ENCODE data around the gene LIN28A. TPM values are rescaled to one million over a fixed set of nuclear protein-coding genes. Genes with fewer than 3 reads are reported as not detected.

Gene LIN28A
- total RNA-seq, 4 donors from 2014 or later = not detected

- Histone ChIP-seq H3K36me3 (peaks cover 0 to 59% of the 10 kb centered on the region in 2 donors), H3K27ac (no peak overlapping the region), H3K27me3 (no peaks in the 10 kb centered on the region), H3K9me3 (no peaks in the 10 kb centered on the region), H3K4me1 (peaks cover 0 to 29% (median 15%) of the 10 kb centered on the region in 3 donors), H3K4me3 (no peak overlapping the region)
- TF ChIP-seq POLR2A (IDR thresholded peaks at IDR 0.05) = no peak
- no peak for TF ChIP-seq CTCF (IDR thresholded peaks at IDR 0.05)
- no peak for TF ChIP-seq POLR2AphosphoS5 (IDR thresholded peaks at IDR 0.05)
- no peak for ATAC-seq
- WGBS, 2 donors (ENCODE audit: low coverage in 1 of 2) = 25 to 68% methylated on average over 1 to 3 of the region's 3 CpGs
Measured at GRCh38 chr1:26475989-26476388, 65.4 kb downstream of the LIN28A start.

- WGBS, 2 donors (ENCODE audit: low coverage in 1 of 2) = 77 to 92% methylated on average over 4 of the region's 4 CpGs
Measured at GRCh38 chr1:26476958-26477357, 66.3 kb downstream of the LIN28A start.

GRCh38 chr1:26477446-26478152 is 67.0 kb downstream of the LIN28A start:
- peaks cover 0 to 19% (median 8%) of the 10 kb centered on the region in 3 donors for H3K4me1 ChIP-seq
- whole genome bisulfite sequencing, 2 donors (ENCODE audit: low coverage in 1 of 2) = 46 to 84% methylated on average over 4 to 8 of the region's 8 CpGs
- no peaks in the 10 kb centered on the region for H3K27me3 ChIP-seq
- H3K4me3 ChIP-seq = no peak overlapping the region
- TF ChIP-seq POLR2AphosphoS5 (IDR thresholded peaks at IDR 0.05) (no peak), EP300 (IDR thresholded peaks at IDR 0.05) (no peak), POLR2A (IDR thresholded peaks at IDR 0.05) (no peak), CTCF (IDR thresholded peaks at IDR 0.05) (no peak)
- ATAC-seq = no peak
- peaks cover 0 to 69% of the 10 kb centered on the region in 2 donors for H3K36me3 ChIP-seq
- H3K27ac ChIP-seq = no peak overlapping the region
- H3K9me3 ChIP-seq = no peaks in the 10 kb centered on the region

More at GRCh38 chr1:26476958-26477357, 66.3 kb downstream of the LIN28A start:
- no peaks in the 10 kb centered on the region for H3K9me3 ChIP-seq
- no peaks in the 10 kb centered on the region for H3K27me3 ChIP-seq
- TF ChIP-seq POLR2AphosphoS5 (IDR thresholded peaks at IDR 0.05) (no peak), EP300 (IDR thresholded peaks at IDR 0.05) (no peak), CTCF (IDR thresholded peaks at IDR 0.05) (no peak), POLR2A (IDR thresholded peaks at IDR 0.05) (no peak)
- H3K36me3 ChIP-seq = peaks cover 0 to 69% of the 10 kb centered on the region in 2 donors
- no peak overlapping the region for H3K27ac ChIP-seq
- no peak for ATAC-seq
- H3K4me1 ChIP-seq = peaks cover 0 to 19% (median 8%) of the 10 kb centered on the region in 3 donors
- no peak overlapping the region for H3K4me3 ChIP-seq

- Histone ChIP-seq H3K4me3 (no peak overlapping the region), H3K9me3 (no peaks in the 10 kb centered on the region), H3K27me3 (no peaks in the 10 kb centered on the region), H3K36me3 (peaks cover 0 to 69% of the 10 kb centered on the region in 2 donors), H3K4me1 (peaks cover 0 to 18% (median 8%) of the 10 kb centered on the region in 3 donors), H3K27ac (no peak overlapping the region)
- TF ChIP-seq POLR2AphosphoS5 (IDR thresholded peaks at IDR 0.05) (no peak), CTCF (IDR thresholded peaks at IDR 0.05) (no peak), EP300 (IDR thresholded peaks at IDR 0.05) (no peak), POLR2A (IDR thresholded peaks at IDR 0.05) (no peak)
- ATAC-seq = no peak
- 53 to 59% methylated on average over 2 to 3 of the region's 3 CpGs for WGBS, 2 donors (ENCODE audit: low coverage in 1 of 2)
Measured at GRCh38 chr1:26478159-26478558, 67.5 kb downstream of the LIN28A start.

GRCh38 chr1:26478988-26479387 is 68.4 kb downstream of the LIN28A start:
- Histone ChIP-seq H3K4me3 (no peak overlapping the region), H3K36me3 (peaks cover 0 to 63% of the 10 kb centered on the region in 2 donors), H3K27ac (no peak overlapping the region), H3K9me3 (no peaks in the 10 kb centered on the region), H3K4me1 (peaks cover 0 to 10% (median 2%) of the 10 kb centered on the region in 3 donors), H3K27me3 (no peaks in the 10 kb centered on the region)
- TF ChIP-seq CTCF (IDR thresholded peaks at IDR 0.05) (no peak), POLR2AphosphoS5 (IDR thresholded peaks at IDR 0.05) (no peak), POLR2A (IDR thresholded peaks at IDR 0.05) (no peak), EP300 (IDR thresholded peaks at IDR 0.05) (no peak)
- ATAC-seq = no peak
- WGBS, 2 donors (ENCODE audit: low coverage in 1 of 2) = 77 to 88% methylated on average over 3 to 6 of the region's 6 CpGs

All from gastroesophageal sphincter (tissue), 4 donors.